Urinary bladder (tissue), 4 donors: ENCODE results near the gene STAC. TPM values are rescaled to one million over a fixed set of nuclear protein-coding genes. Genes with fewer than 3 reads are reported as not detected.

Experiments used
- DNase-seq: peaks from one replicate; pipeline ENCODE4 v3.0.0-alpha.2; 2015; ENCODE audit errors: extremely low spot score
- H3K27ac ChIP-seq: one replicate; pipeline ENCODE4 v1.5.1; 2013; ENCODE audit warnings: low read depth, mild to moderate bottlenecking, moderate library complexity
- H3K36me3 ChIP-seq: one replicate; pipeline ENCODE4 v1.6.1; 2013; ENCODE audit warnings: mild to moderate bottlenecking, moderate library complexity; ENCODE audit not compliant: insufficient read depth
- H3K4me1 ChIP-seq: one replicate; pipeline ENCODE4 v1.6.1; 2013; ENCODE audit warnings: mild to moderate bottlenecking, moderate library complexity; ENCODE audit not compliant: insufficient read depth
- H3K4me3 ChIP-seq: one replicate; pipeline ENCODE4 v1.5.1; 2013; ENCODE audit warnings: low read depth, low read length
- WGBS: extraction: QIAGEN DNeasy Blood & Tissue Kit; methylation state at CpG from one replicate; pipeline ENCODE4 v1.1.7; 2013; 5-methylcytosine and 5-hydroxymethylcytosine counted together
- polyA plus RNA-seq: library from polyadenylated mRNA; stranded (reverse); fragments of 200-250 nt; gene quantifications from one replicate; pipeline ENCODE4 v1.2.3, GENCODE V29; 2013
- total RNA-seq: library from RNA; depleted of rRNA; stranded (reverse); fragments of >200 nt; gene quantifications from one replicate; pipeline ENCODE4 v1.2.3, GENCODE V29; 2014
- donor health status: healthy with polysubstance abuse.
- donor health status: healthy.

STAC gene
- total and polyA plus RNA-seq, 2 donors: 1.5 to 8.9 TPM

- WGBS: 84% methylated on average over 1 of the region's 1 CpG
- Histone ChIP-seq H3K4me1 (no peaks in the 10 kb centered on the region), H3K4me3 (no peak overlapping the region), H3K27ac (no peak overlapping the region), H3K36me3 (no peaks in the 10 kb centered on the region)
- no peak for DNase-seq
Observed at GRCh38 chr3:36393563-36393962, 13.3 kb downstream of the STAC start.

- Histone ChIP-seq H3K27ac (no peak overlapping the region), H3K4me1 (no peaks in the 10 kb centered on the region), H3K36me3 (no peaks in the 10 kb centered on the region), H3K4me3 (no peak overlapping the region)
- DNase-seq: no peak
Observed at GRCh38 chr3:36394176-36394575, 13.9 kb downstream of the STAC start.

- Histone ChIP-seq H3K36me3 (no peaks in the 10 kb centered on the region), H3K4me1 (no peaks in the 10 kb centered on the region), H3K4me3 (no peak overlapping the region), H3K27ac (no peak overlapping the region)
- no peak for DNase-seq
- WGBS: 81% methylated on average over 2 of the region's 2 CpGs
Observed at GRCh38 chr3:36397841-36398240, 17.5 kb downstream of the STAC start.

- no peak for DNase-seq
- no peaks in the 10 kb centered on the region for H3K36me3 ChIP-seq
- H3K27ac ChIP-seq: no peak overlapping the region
- WGBS: 80% methylated on average over 5 of the region's 5 CpGs
- H3K4me1 ChIP-seq: no peaks in the 10 kb centered on the region
- no peak overlapping the region for H3K4me3 ChIP-seq
Observed at GRCh38 chr3:36399933-36400332, 19.6 kb downstream of the STAC start.

GRCh38 chr3:36401056-36401455 is 20.8 kb downstream of the STAC start:
- no peak overlapping the region for H3K4me3 ChIP-seq
- no peak overlapping the region for H3K27ac ChIP-seq
- WGBS: 89% methylated on average over 1 of the region's 1 CpG
- H3K36me3 ChIP-seq: no peaks in the 10 kb centered on the region
- H3K4me1 ChIP-seq: no peaks in the 10 kb centered on the region
- DNase-seq: no peak

GRCh38 chr3:36403661-36404060 is 23.4 kb downstream of the STAC start:
- H3K4me1 ChIP-seq: no peaks in the 10 kb centered on the region
- H3K27ac ChIP-seq: no peak overlapping the region
- H3K4me3 ChIP-seq: no peak overlapping the region
- no peak for DNase-seq
- H3K36me3 ChIP-seq: no peaks in the 10 kb centered on the region

- Histone ChIP-seq H3K27ac (no peak overlapping the region), H3K4me1 (no peaks in the 10 kb centered on the region), H3K36me3 (no peaks in the 10 kb centered on the region), H3K4me3 (no peak overlapping the region)
- whole genome bisulfite sequencing: 94% methylated on average over 4 of the region's 4 CpGs
- no peak for DNase-seq
Observed at GRCh38 chr3:36405190-36405589, 24.9 kb downstream of the STAC start.

GRCh38 chr3:36408146-36408545 is 27.8 kb downstream of the STAC start:
- no peak overlapping the region for H3K27ac ChIP-seq
- no peak for DNase-seq
- no peak overlapping the region for H3K4me3 ChIP-seq
- 78% methylated on average over 1 of the region's 1 CpG for WGBS
- no peaks in the 10 kb centered on the region for H3K36me3 ChIP-seq
- H3K4me1 ChIP-seq: no peaks in the 10 kb centered on the region

GRCh38 chr3:36409862-36410261 is 29.6 kb downstream of the STAC start:
- Histone ChIP-seq H3K36me3 (no peaks in the 10 kb centered on the region), H3K4me1 (no peaks in the 10 kb centered on the region), H3K4me3 (no peak overlapping the region), H3K27ac (no peak overlapping the region)
- WGBS: 91% methylated on average over 2 of the region's 2 CpGs
- no peak for DNase-seq

- 91% methylated on average over 1 of the region's 1 CpG for WGBS
- Histone ChIP-seq H3K4me1 (no peaks in the 10 kb centered on the region), H3K27ac (no peak overlapping the region), H3K36me3 (no peaks in the 10 kb centered on the region), H3K4me3 (no peak overlapping the region)
- no peak for DNase-seq
Observed at GRCh38 chr3:36411587-36411986, 31.3 kb downstream of the STAC start.

GRCh38 chr3:36416599-36416998 is 36.3 kb downstream of the STAC start:
- H3K27ac ChIP-seq: no peak overlapping the region
- H3K4me1 ChIP-seq: no peaks in the 10 kb centered on the region
- no peaks in the 10 kb centered on the region for H3K36me3 ChIP-seq
- DNase-seq: no peak
- no peak overlapping the region for H3K4me3 ChIP-seq
- 0% methylated on average over 1 of the region's 1 CpG for WGBS

GRCh38 chr3:36417237-36417636 is 36.9 kb downstream of the STAC start:
- 73% methylated on average over 2 of the region's 2 CpGs for WGBS
- H3K36me3 ChIP-seq: no peaks in the 10 kb centered on the region
- H3K4me3 ChIP-seq: no peak overlapping the region
- DNase-seq: no peak
- no peak overlapping the region for H3K27ac ChIP-seq
- H3K4me1 ChIP-seq: no peaks in the 10 kb centered on the region

GRCh38 chr3:36418296-36418695 is 38.0 kb downstream of the STAC start:
- 89% methylated on average over 1 of the region's 1 CpG for WGBS
- DNase-seq: no peak

GRCh38 chr3:36428445-36428844 is 48.1 kb downstream of the STAC start:
- DNase-seq: no peak
- H3K36me3 ChIP-seq: no peaks in the 10 kb centered on the region
- H3K27ac ChIP-seq: no peak overlapping the region
- 83% methylated on average over 4 of the region's 4 CpGs for WGBS
- H3K4me1 ChIP-seq: no peaks in the 10 kb centered on the region
- H3K4me3 ChIP-seq: no peak overlapping the region

More at GRCh38 chr3:36418296-36418695, 38.0 kb downstream of the STAC start:
- H3K36me3 ChIP-seq: no peaks in the 10 kb centered on the region
- H3K4me3 ChIP-seq: no peak overlapping the region
- H3K27ac ChIP-seq: no peak overlapping the region
- H3K4me1 ChIP-seq: no peaks in the 10 kb centered on the region

GRCh38 chr3:36429986-36430485 is 49.7 kb downstream of the STAC start:
- Histone ChIP-seq H3K4me3 (no peak overlapping the region), H3K27ac (no peak overlapping the region), H3K4me1 (no peaks in the 10 kb centered on the region), H3K36me3 (no peaks in the 10 kb centered on the region)
- 94% methylated on average over 3 of the region's 3 CpGs for WGBS
- DNase-seq: no peak
